ENCODE data around the gene PLIN5.

GRCh38 chr19:4580021-4580901 lies 45.2 kb upstream of the PLIN5 start:
- TF ChIP-seq CTCF (IDR thresholded peaks at IDR 0.05; ENCODE audit: poor library complexity): peak; percentile 15
- peak; percentile 85 for TF ChIP-seq EZH2 (IDR thresholded peaks at IDR 0.05; ENCODE audit: borderline replicate concordance)
